Measurements from ENCODE around the gene DNAJC22. TPM values are rescaled to one million over a fixed set of nuclear protein-coding genes. Genes with fewer than 3 reads are reported as not detected.
A peak's percentile ranks its signal among the peaks of the same experiment; 100 is the strongest.

Gene DNAJC22
- polyA plus RNA-seq, 3 donors = not detected

- Mint-ChIP-seq H3K27me3 (ENCODE audit: low read depth in 3 of 3) (peaks cover 65 to 87% (median 72%) of the 10 kb centered on the region in 3 donors), H3K36me3 (peaks cover 0 to 8% of the 10 kb centered on the region in 2 donors), H3K9me3 (peaks cover 0 to 22% (median 9%) of the 10 kb centered on the region in 7 donors), H3K4me3 (peak overlapping the region in 1 of 2 donors; percentile 83), H3K27ac (no peak overlapping the region), H3K4me1 (peaks cover 25% of the 10 kb centered on the region)
- no peaks in the 10 kb centered on the region for H3K79me2 ChIP-seq (ENCODE audit: insufficient read depth, low read length)
- H3K9ac ChIP-seq (ENCODE audit: insufficient read depth, low read length, poor library complexity, severe bottlenecking) = no peak overlapping the region
- H3K4me1 ChIP-seq (ENCODE audit: control insufficient read depth in 1 of 2, insufficient read depth in 2 of 2, low read length in 2 of 2) = peaks cover 13 to 30% of the 10 kb centered on the region in 2 donors
- no peak for TF ChIP-seq CTCF (IDR thresholded peaks at IDR 0.05)
- 34% methylated on average over 6 of the region's 6 CpGs for WGBS (ENCODE audit: insufficient coverage)
- H3K9me3 ChIP-seq (replicated peaks in 1 of 2; ENCODE audit: control insufficient read depth in 1 of 2, insufficient read depth in 1 of 2, low read length in 2 of 2) = peaks cover 0 to 13% of the 10 kb centered on the region in 2 donors
- H3K4me3 ChIP-seq (replicated peaks in 1 of 3; ENCODE audit: low read depth in 2 of 3, low read length in 3 of 3) = no peak overlapping the region
- H2AFZ ChIP-seq (ENCODE audit: insufficient read depth, low read depth, low read length, poor library complexity, severe bottlenecking) = no peak overlapping the region
- no peak overlapping the region for H3K27ac ChIP-seq (ENCODE audit: low read depth in 1 of 2, low read length in 2 of 2)
- no peak for DNase-seq
- H3K36me3 ChIP-seq (replicated peaks in 1 of 2; ENCODE audit: control insufficient read depth in 1 of 2, insufficient read depth in 2 of 2, low read length in 2 of 2) = no peaks in the 10 kb centered on the region
- H3K27me3 ChIP-seq (ENCODE audit: control insufficient read depth in 2 of 2, insufficient read depth in 2 of 2, low read length in 2 of 2) = peaks cover 37 to 72% of the 10 kb centered on the region in 2 donors
- no peak overlapping the region for H3K4me2 ChIP-seq (replicated peaks; ENCODE audit: extremely low read depth, low read length, poor library complexity, severe bottlenecking)
- intact Hi-C loops (cut with micrococcal nuclease) = loop anchor here (10.0 kb wide), 1 partner anchor 217 kb away; no protein-coding TSS in a partner anchor
- H4K20me1 ChIP-seq (ENCODE audit: insufficient read depth, low read length) = no peaks in the 10 kb centered on the region
These were observed 48.5 kb upstream of the DNAJC22 start for GRCh38 chr12:49298160-49298559.

- Histone ChIP-seq H3K9ac (ENCODE audit: insufficient read depth, low read length, poor library complexity, severe bottlenecking) (no peak overlapping the region), H2AFZ (ENCODE audit: insufficient read depth, low read depth, low read length, poor library complexity, severe bottlenecking) (no peak overlapping the region), H3K4me2 (replicated peaks; ENCODE audit: extremely low read depth, low read length, poor library complexity, severe bottlenecking) (no peak overlapping the region), H3K36me3 (replicated peaks in 1 of 2; ENCODE audit: control insufficient read depth in 1 of 2, insufficient read depth in 2 of 2, low read length in 2 of 2) (no peaks in the 10 kb centered on the region), H3K4me1 (ENCODE audit: control insufficient read depth in 1 of 2, insufficient read depth in 2 of 2, low read length in 2 of 2) (peaks cover 11 to 12% of the 10 kb centered on the region in 2 donors), H4K20me1 (ENCODE audit: insufficient read depth, low read length) (no peaks in the 10 kb centered on the region), H3K4me3 (replicated peaks in 1 of 3; ENCODE audit: low read depth in 2 of 3, low read length in 3 of 3) (no peak overlapping the region), H3K9me3 (replicated peaks in 1 of 2; ENCODE audit: control insufficient read depth in 1 of 2, insufficient read depth in 1 of 2, low read length in 2 of 2) (peaks cover 0 to under 1% of the 10 kb centered on the region in 2 donors), H3K27me3 (ENCODE audit: control insufficient read depth in 2 of 2, insufficient read depth in 2 of 2, low read length in 2 of 2) (peaks cover 15 to 36% of the 10 kb centered on the region in 2 donors), H3K27ac (ENCODE audit: low read depth in 1 of 2, low read length in 2 of 2) (no peak overlapping the region), H3K79me2 (ENCODE audit: insufficient read depth, low read length) (no peaks in the 10 kb centered on the region)
- Mint-ChIP-seq H3K27ac (peak overlapping the region in 1 of 7 donors; percentile 66), H3K4me1 (peaks cover 25% of the 10 kb centered on the region), H3K9me3 (peaks cover 0 to 13% (median 3%) of the 10 kb centered on the region in 7 donors), H3K27me3 (ENCODE audit: low read depth in 3 of 3) (peaks cover 36 to 52% (median 38%) of the 10 kb centered on the region in 3 donors), H3K36me3 (peaks cover 0 to 8% of the 10 kb centered on the region in 2 donors), H3K4me3 (peak overlapping the region in 1 of 2 donors; percentile 49)
- intact Hi-C loops (cut with micrococcal nuclease) = no loop called here
- DNase-seq = no peak
- TF ChIP-seq CTCF (IDR thresholded peaks at IDR 0.05) = no peak
- WGBS (ENCODE audit: insufficient coverage) = 77% methylated on average over 3 of the region's 4 CpGs
These were observed 44.9 kb upstream of the DNAJC22 start for GRCh38 chr12:49301760-49302159.

All from CD14-positive monocyte (primary cell).